GM10248 (cell line): ENCODE measurements around the gene VCL.

Experiments
- CTCF ChIA-PET: fragments of 300-600 bp; sonication (Branson Sonifier 250); formaldehyde crosslinking; extraction: SDS; loops from one replicate; lab custom pipeline; 2021; ENCODE audit warnings: antibody characterized with exemption; lab: Yijun Ruan, JAX
- POLR2A ChIA-PET: fragments of 350-650 bp; sonication (Branson Sonifier 250); formaldehyde crosslinking; extraction: SDS; loops from one replicate; lab custom pipeline; 2020; ENCODE audit warnings: antibody characterized with exemption; lab: Yijun Ruan, JAX
- DNase-seq: peaks from one replicate; pipeline ENCODE4 v3.0.0; 2012; ENCODE audit errors: extremely low spot score
- CTCF ChIP-seq: IDR thresholded peaks from 2 replicates; pipeline ENCODE4 v1.5.1; 2012; ENCODE audit warnings: mild to moderate bottlenecking, low read depth; ENCODE audit errors: extremely low read depth, missing control alignments, control extremely low read depth

The VCL gene

GRCh38 chr10:74033702-74034101, 35.8 kb downstream of the VCL start:
- ChIA-PET POLR2A (no interaction called here), CTCF (interaction anchor here (0.7 to 2.3 kb wide), 4 partner anchors 9 to 153 kb away, joined by 3 to 5 read pairs (median 3); no protein-coding TSS in a partner anchor)
- TF ChIP-seq CTCF, result no peak
- DNase-seq, result no peak

GRCh38 chr10:74034301-74034700, 36.4 kb downstream of the VCL start:
- ChIA-PET CTCF (interaction anchor here (1.0 to 2.3 kb wide), 3 partner anchors 10 to 154 kb away, joined by 3 to 5 read pairs (median 3); no protein-coding TSS in a partner anchor), POLR2A (no interaction called here)
- peak; percentile 26 for DNase-seq
- TF ChIP-seq CTCF, result no peak

- CTCF ChIA-PET, result interaction anchor here (1.0 to 2.3 kb wide), 4 partner anchors 10 to 155 kb away, joined by 3 to 5 read pairs (median 4); no protein-coding TSS in a partner anchor
- POLR2A ChIA-PET, result no interaction called here
- peak; percentile 19 for TF ChIP-seq CTCF
- DNase-seq, result no peak
These were observed 37.4 kb downstream of the VCL start for GRCh38 chr10:74035303-74035702.

GRCh38 chr10:74036474-74036873, 38.6 kb downstream of the VCL start:
- POLR2A ChIA-PET, result no interaction called here
- CTCF ChIA-PET, result interaction anchor here (1.6 to 1.7 kb wide), 2 partner anchors 9 to 44 kb away, joined by 3 read pairs; no protein-coding TSS in a partner anchor
- DNase-seq, result no peak
- no peak for TF ChIP-seq CTCF

GRCh38 chr10:74039561-74040145, 41.7 kb downstream of the VCL start:
- ChIA-PET CTCF (interaction anchor here (1.0 to 2.0 kb wide), 8 partner anchors 9 to 153 kb away, joined by 3 to 7 read pairs (median 5); no protein-coding TSS in a partner anchor), POLR2A (no interaction called here)
- DNase-seq, result no peak
- TF ChIP-seq CTCF, result no peak

- CTCF ChIA-PET, result interaction anchor here (0.9 to 2.0 kb wide), 10 partner anchors 9 to 161 kb away, joined by 3 to 7 read pairs (median 5); no protein-coding TSS in a partner anchor
- POLR2A ChIA-PET, result no interaction called here
These were observed 42.5 kb downstream of the VCL start for GRCh38 chr10:74040200-74041126.

More at GRCh38 chr10:74040200-74041126, 42.5 kb downstream of the VCL start:
- no peak for TF ChIP-seq CTCF
- no peak for DNase-seq
